GM12878 (cell line): ENCODE measurements around the gene TPCN2. TPM values are rescaled to one million over a fixed set of nuclear protein-coding genes. Genes with fewer than 3 reads are reported as not detected.

ENCODE experiments used
- ATAC-seq: fragments of 200-7000 bp; cut with Tn5 transposase; 3 replicates; pipeline ENCODE4 v1.9.1; 2020; ENCODE audit warnings: mild to moderate bottlenecking, moderate library complexity
- BruUV-seq: library from RNA; stranded (reverse); fragments of 400-500 nt; replicated peaks from 2 replicates; lab custom pipeline; 2021; lab: Mats Ljungman, UMichigan
- CTCF ChIA-PET: fragments of 300-600 bp; sonication (Branson Sonifier 250); formaldehyde crosslinking; extraction: SDS; loops from one replicate; lab custom pipeline; 2021; ENCODE audit warnings: inconsistent platforms; lab: Yijun Ruan, JAX
- POLR2A ChIA-PET: fragments of 350-600 bp; formaldehyde crosslinking; extraction: SDS; loops from one replicate; lab custom pipeline; 2021; ENCODE audit warnings: inconsistent platforms; lab: Charles Lee
- RAD21 ChIA-PET: fragments of 300-600 bp; sonication (Branson Sonifier 250); formaldehyde crosslinking; loops from one replicate; lab custom pipeline; 2023; ENCODE audit warnings: antibody characterized with exemption; ENCODE audit not compliant: unreplicated experiment; lab: Charles Lee
- SMC1A ChIA-PET: fragments of 300-600 bp; sonication (Branson Sonifier 250); formaldehyde crosslinking; loops from one replicate; lab custom pipeline; 2023; ENCODE audit not compliant: unreplicated experiment, uncharacterized antibody; lab: Charles Lee
- DNase-seq: peaks from one replicate; pipeline ENCODE4 v3.0.0-alpha.2; 2011; ENCODE audit warnings: low read depth, low spot score
- FAIRE-seq: peaks from 3 replicates; lab custom pipeline; 2011; peaks lifted over from hg19 to GRCh38; lab: Jason Lieb, UNC
- H2AFZ ChIP-seq: 2 replicates; pipeline ENCODE4 v1.6.0; 2011; ENCODE audit warnings: low read depth, low read length, control low read depth; ENCODE audit not compliant: control insufficient read depth
- H3K27ac ChIP-seq: 2 replicates; pipeline ENCODE4 v1.5.1; 2011; ENCODE audit warnings: control low read depth; ENCODE audit not compliant: control insufficient read depth, insufficient read depth
- H3K27me3 ChIP-seq, 2 experiments: replicated peaks in 1 of 2; 2 replicates each; pipeline versions ENCODE4 v1.6.0 to v1.6.1; 2011; ENCODE audit warnings: low read length in 1 of 2; ENCODE audit not compliant: control insufficient read depth in 2 of 2, insufficient read depth in 2 of 2
- H3K36me3 ChIP-seq, 2 experiments: 2 replicates each; pipeline ENCODE4 v1.5.1; 2011; ENCODE audit warnings: low read length in 1 of 2; ENCODE audit not compliant: control insufficient read depth in 2 of 2, insufficient read depth in 2 of 2
- H3K4me1 ChIP-seq: 2 replicates; pipeline ENCODE4 v1.6.1; 2011; ENCODE audit warnings: mild to moderate bottlenecking, low read length, moderate library complexity, mixed read lengths; ENCODE audit not compliant: control insufficient read depth, insufficient read depth
- H3K4me2 ChIP-seq: 2 replicates; pipeline ENCODE4 v1.6.0; 2011; ENCODE audit warnings: control low read depth; ENCODE audit not compliant: control insufficient read depth, insufficient read depth
- H3K4me3 ChIP-seq: fragments of 200-600 bp; sonication (generic); 2 replicates; pipeline ENCODE4 v1.5.1; 2016
- H3K79me2 ChIP-seq: 2 replicates; pipeline ENCODE4 v1.6.0; 2011; ENCODE audit warnings: low read length; ENCODE audit not compliant: control insufficient read depth, insufficient read depth
- H3K9ac ChIP-seq: 2 replicates; pipeline ENCODE4 v1.8.0; 2011; ENCODE audit warnings: low read length, control low read depth, mixed read lengths; ENCODE audit not compliant: control insufficient read depth, insufficient read depth
- H3K9me3 ChIP-seq: replicated peaks from 3 replicates; pipeline ENCODE4 v1.5.1; 2011; ENCODE audit warnings: mild to moderate bottlenecking, low read length; ENCODE audit not compliant: control insufficient read depth, insufficient read depth
- H4K20me1 ChIP-seq: 2 replicates; pipeline ENCODE4 v1.6.0; 2011; ENCODE audit not compliant: control insufficient read depth, insufficient read depth
- CHD4 ChIP-seq: fragments of 200-600 bp; sonication (generic); IDR thresholded peaks from 2 replicates; pipeline ENCODE4 v1.6.1; 2016; ENCODE audit warnings: mild to moderate bottlenecking
- CREM ChIP-seq: IDR thresholded peaks from 2 replicates; pipeline ENCODE4 v1.6.1; 2014; ENCODE audit warnings: antibody characterized with exemption, low read depth
- MTA2 ChIP-seq: fragments of 450-650 bp; IDR thresholded peaks from 2 replicates; pipeline ENCODE4 v1.6.1; 2016; ENCODE audit warnings: low read depth, mild to moderate bottlenecking, moderate library complexity
- WGBS: methylation state at CpG from one replicate; pipeline ENCODE4 v1.1.6; 2016; ENCODE audit warnings: low lambda C conversion rate; ENCODE audit not compliant: insufficient replicate concordance, insufficient coverage; ENCODE audit errors: missing lambda C conversion rate; 5-methylcytosine and 5-hydroxymethylcytosine counted together
- in situ Hi-C: fragments of 300-500 bp; cut with MboI; formaldehyde crosslinking; loops from 9 replicates; pipeline ENCODE4 v1.14.3; 2018; ENCODE audit warnings: mixed read lengths
- intact Hi-C: fragments of 100-400 bp; cut with micrococcal nuclease; formaldehyde crosslinking; loops from one replicate; pipeline ENCODE4 v1.14.2; 2022; ENCODE audit not compliant: unreplicated experiment
- polyA plus RNA-seq, 11 experiments: library from polyadenylated mRNA; depleted of rRNA in 4 of 11; unstranded in 6 of 11; stranded (reverse) in 5 of 11; fragments of >200 nt; fragmentation: Nextera tagmentation in 4 of 11; fragmentation: Illumina TruSeq in 1 of 11; extraction: Ambion mirVana in 4 of 11; extraction: Trizol in 1 of 11; gene quantifications; 1 replicate in 1 of 11; 2 replicates in 10 of 11; pipeline versions ENCODE4 v1.2.1 to v1.2.3, GENCODE V29; 2011 to 2016; ENCODE audit warnings: inconsistent platforms in 2 of 11, missing spikeins in 2 of 11, low read depth in 1 of 11
- total RNA-seq, 4 experiments: library from RNA; depleted of rRNA in 3 of 4; stranded (reverse); fragments of >200 nt in 3 of 4; fragmentation: Illumina TruSeq in 1 of 4; extraction: Trizol in 1 of 4; gene quantifications; 2 replicates each; pipeline versions ENCODE4 v1.2.1 to v1.2.3, GENCODE V29; 2013 to 2021
- TF ChIP-seq, protein P1 (sequence below), 3 experiments: IDR thresholded peaks in 2 of 3; conservative IDR thresholded peaks in 1 of 3; 2 replicates each; pipeline ENCODE4 v1.5.1; 2011; ENCODE audit warnings: low read depth in 3 of 3, low read length in 3 of 3, mild to moderate bottlenecking in 3 of 3, control low read depth in 2 of 3, moderate library complexity in 2 of 3, inconsistent platforms in 1 of 3, mixed read lengths in 1 of 3; ENCODE audit not compliant: control insufficient read depth in 2 of 3, insufficient read depth in 1 of 3; ENCODE audit errors: extremely low read depth in 1 of 3

TPCN2 gene
- total and polyA plus RNA-seq, 10 of the 15 experiments (the other 5 are each of a cell fraction or from before 2014, with no cell fraction given): 1.7 to 18.4 (median 8.4) TPM

DNA sequence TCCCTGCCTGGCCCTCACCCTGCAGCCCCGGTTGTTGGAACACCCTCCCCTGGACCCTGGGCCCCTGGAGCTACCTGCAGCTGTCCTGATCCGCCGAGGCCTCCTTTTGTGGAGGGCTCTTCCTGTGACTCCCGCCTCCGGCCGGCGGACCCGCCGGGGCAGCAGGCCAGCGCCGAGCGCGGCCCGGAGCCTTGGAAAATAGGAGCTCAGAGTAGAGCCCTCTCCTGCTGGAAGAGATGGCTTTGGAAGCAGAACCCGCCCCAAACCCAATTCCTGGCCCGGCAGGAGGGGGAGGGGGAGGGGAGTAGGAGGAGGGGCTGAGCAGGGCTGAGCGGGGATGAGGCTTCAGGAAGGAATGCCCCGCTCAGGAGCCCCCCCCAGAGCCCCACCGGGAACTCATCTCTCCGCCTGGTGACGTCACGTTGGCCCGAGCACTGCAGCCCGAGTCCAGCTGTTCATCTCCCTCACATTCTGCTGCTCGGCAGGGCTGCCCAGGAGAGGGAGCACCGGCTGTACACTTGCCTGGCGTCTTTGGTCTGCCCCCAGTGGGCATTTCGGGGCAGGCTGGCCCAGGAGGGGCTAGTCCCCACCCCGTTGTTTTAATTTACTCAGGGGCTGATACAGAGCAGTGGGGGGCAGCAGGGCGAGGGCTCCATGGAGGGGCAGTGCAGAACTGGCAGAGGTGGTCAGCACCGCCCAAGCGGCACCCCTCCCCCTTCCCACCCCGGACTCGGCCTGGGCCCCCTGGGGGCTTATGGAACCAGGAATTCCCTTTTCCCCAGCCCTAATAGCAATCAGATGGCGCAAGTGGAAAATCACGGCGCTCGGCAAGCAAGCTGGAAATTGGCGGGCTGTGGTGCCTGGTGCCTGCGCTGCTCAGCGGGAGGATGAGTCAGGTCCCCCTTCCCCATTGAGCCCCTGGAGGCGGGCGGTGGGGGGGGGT is 35.5 kb upstream of the TPCN2 start, which contains the start of gene MRGPRF:
MRGPRF (minus strand) TSS at position 238 of the 943 bp plus-strand sequence. CDS start 3,345 bp downstream, outside the sequence.
- POLR2A ChIA-PET: no interaction called here
- no peak within 1 kb of the TSS for H3K4me3 ChIP-seq
- no peak within 1 kb of the TSS for H3K4me2 ChIP-seq
- no peak within 1 kb of the TSS for H3K27ac ChIP-seq
- no peaks in the 10 kb centered on the region for H4K20me1 ChIP-seq
- no peaks in the 10 kb centered on the region for H3K4me1 ChIP-seq
- 15% methylated on average over 29 of the region's 43 CpGs for WGBS
- SMC1A ChIA-PET: no interaction called here
- in situ Hi-C loops: no loop called here
- H3K36me3 ChIP-seq: no peaks in the 10 kb centered on the region
- BruUV-seq: no TSS peak
- CTCF ChIA-PET: interaction anchor here (1.0 to 1.1 kb wide), 2 partner anchors 16 to 81 kb away, joined by 3 read pairs; no protein-coding TSS in a partner anchor
- no peaks in the 10 kb centered on the region for H3K79me2 ChIP-seq
- no peak within 1 kb of the TSS for H3K9ac ChIP-seq
- intact Hi-C loops: no loop called here
- TF ChIP-seq CREM: 0 out of 2 replicates have a peak, but pooled peaks have one; percentile 11
- TF ChIP-seq CHD4: no peak
- TF ChIP-seq MTA2: no peak
- TF ChIP-seq, protein P1, sequence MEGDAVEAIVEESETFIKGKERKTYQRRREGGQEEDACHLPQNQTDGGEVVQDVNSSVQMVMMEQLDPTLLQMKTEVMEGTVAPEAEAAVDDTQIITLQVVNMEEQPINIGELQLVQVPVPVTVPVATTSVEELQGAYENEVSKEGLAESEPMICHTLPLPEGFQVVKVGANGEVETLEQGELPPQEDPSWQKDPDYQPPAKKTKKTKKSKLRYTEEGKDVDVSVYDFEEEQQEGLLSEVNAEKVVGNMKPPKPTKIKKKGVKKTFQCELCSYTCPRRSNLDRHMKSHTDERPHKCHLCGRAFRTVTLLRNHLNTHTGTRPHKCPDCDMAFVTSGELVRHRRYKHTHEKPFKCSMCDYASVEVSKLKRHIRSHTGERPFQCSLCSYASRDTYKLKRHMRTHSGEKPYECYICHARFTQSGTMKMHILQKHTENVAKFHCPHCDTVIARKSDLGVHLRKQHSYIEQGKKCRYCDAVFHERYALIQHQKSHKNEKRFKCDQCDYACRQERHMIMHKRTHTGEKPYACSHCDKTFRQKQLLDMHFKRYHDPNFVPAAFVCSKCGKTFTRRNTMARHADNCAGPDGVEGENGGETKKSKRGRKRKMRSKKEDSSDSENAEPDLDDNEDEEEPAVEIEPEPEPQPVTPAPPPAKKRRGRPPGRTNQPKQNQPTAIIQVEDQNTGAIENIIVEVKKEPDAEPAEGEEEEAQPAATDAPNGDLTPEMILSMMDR (IDR thresholded peaks at IDR 0.05 in 2 of 3, conservative IDR thresholded peaks at IDR 0.05 in 1 of 3; ENCODE audit: control insufficient read depth in 2 of 3, extremely low read depth in 1 of 3, insufficient read depth in 1 of 3, low read depth in 3 of 3, low read length in 3 of 3): peak in 2 of 3 experiments; percentile 7 to 18; a peak in 1 of 6 replicates
- no peak within 1 kb of the TSS for H2AFZ ChIP-seq
- peaks cover 3 to 4% of the 10 kb centered on the region in 2 experiments; a peak in 3 of 4 replicates for H3K27me3 ChIP-seq
- H3K9me3 ChIP-seq: no peaks in the 10 kb centered on the region
- FAIRE-seq: no peak
- RAD21 ChIA-PET: no interaction called here
- DNase-seq: no peak
- ATAC-seq: peak; percentile 42
